Kidney (tissue), 11 donors: ENCODE results near the gene SPDYE16. TPM values are rescaled to one million over a fixed set of nuclear protein-coding genes. Genes with fewer than 3 reads are reported as not detected.
"Not testable (repeated sequence)": the region's sequence is repeated elsewhere in the genome, so short reads cannot be mapped to it uniquely, and the experiment has no call there.

Experiments used
- DNase-seq, 5 donors: peaks; one replicate each; pipeline ENCODE4 v3.0.0-alpha.2; 2013 to 2020
- FAIRE-seq: peaks from 2 replicates; lab custom pipeline; 2012; peaks lifted over from hg19 to GRCh38; lab: Jason Lieb, UNC
- H3K27ac ChIP-seq, 2 donors: one replicate each; pipeline ENCODE4 v1.7.0; 2013; ENCODE audit warnings: low read depth in 2 of 2, low read length in 2 of 2, inconsistent platforms in 1 of 2
- H3K27me3 ChIP-seq: one replicate; pipeline ENCODE4 v1.7.1; 2013; ENCODE audit warnings: low read length, inconsistent platforms; ENCODE audit not compliant: control insufficient read depth, insufficient read depth
- H3K36me3 ChIP-seq, 3 donors: one replicate each; pipeline versions ENCODE4 v1.7.0 to v1.7.1; 2013; ENCODE audit warnings: low read length in 3 of 3, control low read depth in 1 of 3, inconsistent platforms in 1 of 3; ENCODE audit not compliant: insufficient read depth in 3 of 3, control insufficient read depth in 2 of 3
- H3K4me1 ChIP-seq, 3 donors: one replicate each; pipeline versions ENCODE4 v1.7.0 to v1.7.1; 2013; ENCODE audit warnings: low read length in 3 of 3, inconsistent platforms in 1 of 3, low read depth in 1 of 3; ENCODE audit not compliant: control insufficient read depth in 2 of 3, insufficient read depth in 2 of 3
- H3K4me3 ChIP-seq, 3 donors: one replicate each; pipeline versions ENCODE4 v1.7.0 to v1.8.1; 2013; ENCODE audit warnings: low read length in 3 of 3, control low read depth in 1 of 3, inconsistent platforms in 1 of 3
- H3K9ac ChIP-seq, 3 donors: one replicate each; pipeline versions ENCODE4 v1.7.0 to v1.7.1; 2013; ENCODE audit warnings: low read length in 3 of 3, control low read depth in 1 of 3, inconsistent platforms in 1 of 3
- H3K9me3 ChIP-seq, 3 donors: one replicate each; pipeline versions ENCODE4 v1.7.0 to v1.7.1; 2013; ENCODE audit warnings: low read length in 3 of 3, control low read depth in 1 of 3, inconsistent platforms in 1 of 3; ENCODE audit not compliant: control insufficient read depth in 2 of 3, insufficient read depth in 1 of 3
- intact Hi-C: fragments of 100-400 bp; cut with DNase I; formaldehyde crosslinking; loops from one replicate; pipeline ENCODE4 v1.11.1; 2022
- polyA plus RNA-seq: library from polyadenylated mRNA; stranded (reverse); fragments of 350-450 nt; fragmentation: Illumina TruSeq; extraction: RNeasy Lipid Tissue Mini Kit (QIAGEN cat#74804); gene quantifications from one replicate; pipeline ENCODE4 v1.2.3, GENCODE V29; 2014; ENCODE audit warnings: low read depth, low replicate concordance; ENCODE audit not compliant: insufficient read depth
- total RNA-seq: library from RNA; stranded (reverse); fragmentation: NEBNext Ultra II Directional; extraction: Animal tissue kit (Norgen Biotek cat#: 25700); gene quantifications from one replicate; pipeline ENCODE4 v1.2.1, GENCODE V29; 2021
- donor health status: control.
- donor health status: control.
- donor health status: DM: yes; HTN: yes; CAD: no.
- donor health status: Normal renal cell carcinoma (clear cell type).

The SPDYE16 gene
- total and polyA plus RNA-seq, 2 donors from 2014 or later = 0.31 TPM; not detected in 1

DNA sequence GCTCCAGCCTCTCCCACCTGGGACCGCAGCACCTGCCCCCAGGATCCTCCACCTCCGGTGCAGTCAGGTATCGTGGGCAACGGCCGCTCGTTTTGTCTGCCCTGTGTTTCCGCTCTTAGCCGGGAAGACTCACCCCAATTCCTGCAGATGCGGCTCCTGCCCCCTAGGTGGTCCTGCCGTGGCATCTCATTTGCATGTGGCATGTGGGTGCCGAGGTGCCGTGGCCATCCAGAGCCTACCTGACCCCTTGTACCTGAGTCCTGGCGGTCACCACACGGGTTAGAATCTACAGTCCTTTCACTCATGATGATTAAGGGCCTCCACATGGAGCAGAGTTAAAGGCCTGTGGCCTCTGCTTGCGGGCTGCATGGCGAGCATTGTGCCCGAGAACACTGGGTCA, 60.0 kb downstream of the SPDYE16 start:
- intact Hi-C loops, FAIRE-seq, H3K36me3 ChIP-seq, DNase-seq, H3K4me1 ChIP-seq, H3K9me3 ChIP-seq, H3K4me3 ChIP-seq, H3K9ac ChIP-seq, H3K27ac ChIP-seq, H3K27me3 ChIP-seq: not testable (repeated sequence)

DNA sequence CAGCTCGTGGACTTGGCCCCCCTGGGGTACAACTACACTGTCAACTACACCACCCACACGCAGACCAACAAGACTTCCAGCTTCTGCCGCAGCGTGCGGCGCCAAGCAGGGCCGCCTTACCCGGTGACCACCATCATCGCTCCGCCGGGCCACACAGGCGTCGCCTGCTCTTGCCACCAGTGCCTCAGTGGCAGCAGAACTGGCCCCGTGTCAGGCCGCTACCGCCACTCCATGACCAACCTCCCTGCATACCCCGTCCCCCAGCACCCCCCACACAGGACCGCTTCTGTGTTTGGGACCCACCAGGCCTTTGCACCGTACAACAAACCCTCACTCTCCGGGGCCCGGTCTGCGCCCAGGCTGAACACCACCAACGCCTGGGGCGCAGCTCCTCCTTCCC, 60.4 kb downstream of the SPDYE16 start:
- H3K9me3 ChIP-seq, H3K36me3 ChIP-seq, H3K4me3 ChIP-seq, H3K27ac ChIP-seq, H3K9ac ChIP-seq, H3K4me1 ChIP-seq, intact Hi-C loops, FAIRE-seq, H3K27me3 ChIP-seq: not testable (repeated sequence)
- peak in 1 of 5 donors; percentile 67 for DNase-seq

Other genes starting within 250 kb of the SPDYE16 start
- gene HSPB1, start 240.6 kb downstream of the SPDYE16 start, total RNA-seq = 1,012 TPM
- 1,561 TPM for gene HSPB1, start 240.6 kb downstream of the SPDYE16 start, polyA plus RNA-seq
- gene YWHAG, start 184.3 kb downstream of the SPDYE16 start, total RNA-seq = 94.2 TPM
- gene YWHAG, start 184.3 kb downstream of the SPDYE16 start, polyA plus RNA-seq = 45.4 TPM
- 2.1 TPM for gene SSC4D, start 133.6 kb downstream of the SPDYE16 start, total RNA-seq
- 12.9 TPM for gene SSC4D, start 133.6 kb downstream of the SPDYE16 start, polyA plus RNA-seq
- gene ZP3, start 118.3 kb downstream of the SPDYE16 start, total RNA-seq = 17.5 TPM
- gene ZP3, start 118.3 kb downstream of the SPDYE16 start, polyA plus RNA-seq = 2.8 TPM
- gene DTX2, start 81.6 kb downstream of the SPDYE16 start, total RNA-seq = 21.6 TPM
- gene DTX2, start 81.6 kb downstream of the SPDYE16 start, polyA plus RNA-seq = 8.1 TPM
- 1.9 TPM for gene UPK3B, start 32.7 kb downstream of the SPDYE16 start, total RNA-seq
- gene UPK3B, start 32.7 kb downstream of the SPDYE16 start, polyA plus RNA-seq = 0.15 TPM
- 23.5 TPM for gene POMZP3, start 84.0 kb upstream of the SPDYE16 start, total RNA-seq
- gene POMZP3, start 84.0 kb upstream of the SPDYE16 start, polyA plus RNA-seq = 13.9 TPM